Fibroblast of lung (primary cell): ENCODE data around the gene ATXN7L2. TPM values are rescaled to one million over a fixed set of nuclear protein-coding genes. Genes with fewer than 3 reads are reported as not detected.

Experiments
- DNase-seq, 2 donors: peaks; one replicate each; pipeline versions ENCODE4 v3.0.0 to v3.0.0-alpha.2; 2010; ENCODE audit warnings: low read depth in 2 of 2
- H2AFZ ChIP-seq: 2 replicates; pipeline ENCODE4 v1.5.1; 2012; ENCODE audit warnings: low read length, control low read depth, inconsistent platforms
- H3K27ac ChIP-seq: 2 replicates; pipeline ENCODE4 v1.5.1; 2011; ENCODE audit warnings: low read length, control low read depth; ENCODE audit not compliant: insufficient read depth
- H3K27me3 ChIP-seq: 2 replicates; pipeline ENCODE4 v1.5.1; 2011; ENCODE audit warnings: mild to moderate bottlenecking, low read length; ENCODE audit not compliant: control insufficient read depth, insufficient read depth
- H3K36me3 ChIP-seq: 2 replicates; pipeline ENCODE4 v1.5.1; 2011; ENCODE audit warnings: low read length; ENCODE audit not compliant: control insufficient read depth, insufficient read depth
- H3K4me1 ChIP-seq: 2 replicates; pipeline ENCODE4 v1.5.1; 2011; ENCODE audit warnings: low read length; ENCODE audit not compliant: control insufficient read depth, insufficient read depth; ENCODE audit errors: extremely low read depth
- H3K4me2 ChIP-seq: 2 replicates; pipeline ENCODE4 v1.5.1; 2011; ENCODE audit warnings: low read length, control low read depth; ENCODE audit not compliant: insufficient read depth; ENCODE audit errors: extremely low read depth
- H3K4me3 ChIP-seq, 4 experiments: fragments of 200-600 bp in 1 of 4; sonication (generic) in 1 of 4; replicated peaks in 1 of 4; 2 replicates each; pipeline ENCODE4 v1.5.1; 2011 to 2016; ENCODE audit warnings: low read length in 4 of 4, low read depth in 3 of 4, mild to moderate bottlenecking in 3 of 4, control low read depth in 2 of 4, inconsistent platforms in 1 of 4, mixed read lengths in 1 of 4; ENCODE audit not compliant: insufficient read depth in 1 of 4; ENCODE audit errors: control extremely low read depth in 1 of 4
- H3K79me2 ChIP-seq: 2 replicates; pipeline ENCODE4 v1.5.1; 2012; ENCODE audit warnings: mild to moderate bottlenecking, low read length, inconsistent platforms; ENCODE audit not compliant: control insufficient read depth, insufficient read depth
- H3K9ac ChIP-seq: 2 replicates; pipeline ENCODE4 v1.5.1; 2011; ENCODE audit warnings: mild to moderate bottlenecking, low read length, control low read depth; ENCODE audit not compliant: insufficient read depth
- H3K9me3 ChIP-seq: 2 replicates; pipeline ENCODE4 v1.5.1; 2012; ENCODE audit warnings: low read depth, low read length; ENCODE audit not compliant: control insufficient read depth, insufficient read depth
- H4K20me1 ChIP-seq: 2 replicates; pipeline ENCODE4 v1.5.1; 2011; ENCODE audit warnings: low read length; ENCODE audit not compliant: control insufficient read depth, insufficient read depth; ENCODE audit errors: extremely low read depth
- EZH2 ChIP-seq: IDR thresholded peaks from 2 replicates; pipeline ENCODE4 v1.5.1; 2012; ENCODE audit warnings: low read length, control low read depth, mild to moderate bottlenecking; ENCODE audit errors: missing control alignments
- polyA plus RNA-seq, 2 donors: library from polyadenylated mRNA; depleted of rRNA in 1 of 2; stranded (reverse) in 1 of 2; unstranded in 1 of 2; fragments of >200 nt; gene quantifications; 2 replicates each; pipeline ENCODE4 v1.2.1, GENCODE V29; 2011 to 2012; ENCODE audit warnings: missing spikeins in 1 of 2
- total RNA-seq: library from RNA; depleted of rRNA; stranded (reverse); fragments of >200 nt; gene quantifications from 2 replicates; pipeline ENCODE4 v1.2.1, GENCODE V29; 2014
- TF ChIP-seq, protein P1 (sequence below), 2 donors: IDR thresholded peaks in 1 of 2; conservative IDR thresholded peaks in 1 of 2; 1 replicate in 1 of 2; 2 replicates in 1 of 2; pipeline ENCODE4 v1.5.1; 2011 to 2012; ENCODE audit warnings: low read length in 2 of 2, control low read depth in 1 of 2, inconsistent platforms in 1 of 2, low read depth in 1 of 2, mild to moderate bottlenecking in 1 of 2

Gene ATXN7L2
- total and polyA plus RNA-seq, 2 donors (not counting 1 experiment from before 2014, with no cell fraction given): 0.86 to 2.0 TPM

DNA sequence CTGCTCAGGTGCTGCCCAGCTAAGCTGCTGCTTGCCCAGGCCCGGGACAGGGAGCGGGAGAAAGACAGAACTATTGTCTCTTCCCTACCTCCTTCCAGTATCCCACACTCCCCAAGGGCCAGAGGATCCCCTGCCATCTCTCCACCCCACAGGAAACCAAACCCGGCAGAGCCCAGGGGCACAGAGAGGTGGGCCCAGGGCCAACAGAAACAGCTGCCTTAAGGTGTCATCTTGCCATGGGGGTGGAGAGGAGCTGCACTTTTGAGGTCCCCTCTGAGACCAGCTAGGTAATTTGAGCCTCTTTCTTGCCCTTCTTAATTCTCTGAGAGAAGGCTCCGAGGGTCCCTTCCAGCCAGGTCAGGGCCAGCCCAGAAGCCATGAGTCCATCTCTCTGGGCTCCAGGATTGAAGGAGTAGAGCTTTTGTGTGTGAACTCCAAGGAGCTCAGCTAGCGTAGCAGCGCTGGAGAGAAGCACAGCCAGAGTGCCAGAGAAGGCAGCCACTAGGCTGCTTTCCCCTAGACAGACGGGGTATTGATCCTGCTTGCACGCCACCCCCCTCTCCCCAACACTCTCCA, 46.3 kb downstream of the ATXN7L2 start:
- no peak for TF ChIP-seq EZH2
- TF ChIP-seq, protein P1, sequence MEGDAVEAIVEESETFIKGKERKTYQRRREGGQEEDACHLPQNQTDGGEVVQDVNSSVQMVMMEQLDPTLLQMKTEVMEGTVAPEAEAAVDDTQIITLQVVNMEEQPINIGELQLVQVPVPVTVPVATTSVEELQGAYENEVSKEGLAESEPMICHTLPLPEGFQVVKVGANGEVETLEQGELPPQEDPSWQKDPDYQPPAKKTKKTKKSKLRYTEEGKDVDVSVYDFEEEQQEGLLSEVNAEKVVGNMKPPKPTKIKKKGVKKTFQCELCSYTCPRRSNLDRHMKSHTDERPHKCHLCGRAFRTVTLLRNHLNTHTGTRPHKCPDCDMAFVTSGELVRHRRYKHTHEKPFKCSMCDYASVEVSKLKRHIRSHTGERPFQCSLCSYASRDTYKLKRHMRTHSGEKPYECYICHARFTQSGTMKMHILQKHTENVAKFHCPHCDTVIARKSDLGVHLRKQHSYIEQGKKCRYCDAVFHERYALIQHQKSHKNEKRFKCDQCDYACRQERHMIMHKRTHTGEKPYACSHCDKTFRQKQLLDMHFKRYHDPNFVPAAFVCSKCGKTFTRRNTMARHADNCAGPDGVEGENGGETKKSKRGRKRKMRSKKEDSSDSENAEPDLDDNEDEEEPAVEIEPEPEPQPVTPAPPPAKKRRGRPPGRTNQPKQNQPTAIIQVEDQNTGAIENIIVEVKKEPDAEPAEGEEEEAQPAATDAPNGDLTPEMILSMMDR (conservative IDR thresholded peaks at IDR 0.05 in 1 of 2, IDR thresholded peaks at IDR 0.05 in 1 of 2; ENCODE audit: low read depth in 1 of 2, low read length in 2 of 2): no peak
- no peak overlapping the region for H2AFZ ChIP-seq
- H3K27me3 ChIP-seq: peaks cover 8% of the 10 kb centered on the region
- H3K9ac ChIP-seq: no peak overlapping the region
- H3K9me3 ChIP-seq: no peaks in the 10 kb centered on the region
- H3K4me2 ChIP-seq: no peak overlapping the region
- H3K4me3 ChIP-seq: no peak overlapping the region
- H3K79me2 ChIP-seq: no peaks in the 10 kb centered on the region
- peaks cover 2% of the 10 kb centered on the region for H3K4me1 ChIP-seq
- H4K20me1 ChIP-seq: no peaks in the 10 kb centered on the region
- H3K27ac ChIP-seq: no peak overlapping the region
- DNase-seq: no peak
- H3K36me3 ChIP-seq: no peaks in the 10 kb centered on the region

DNA sequence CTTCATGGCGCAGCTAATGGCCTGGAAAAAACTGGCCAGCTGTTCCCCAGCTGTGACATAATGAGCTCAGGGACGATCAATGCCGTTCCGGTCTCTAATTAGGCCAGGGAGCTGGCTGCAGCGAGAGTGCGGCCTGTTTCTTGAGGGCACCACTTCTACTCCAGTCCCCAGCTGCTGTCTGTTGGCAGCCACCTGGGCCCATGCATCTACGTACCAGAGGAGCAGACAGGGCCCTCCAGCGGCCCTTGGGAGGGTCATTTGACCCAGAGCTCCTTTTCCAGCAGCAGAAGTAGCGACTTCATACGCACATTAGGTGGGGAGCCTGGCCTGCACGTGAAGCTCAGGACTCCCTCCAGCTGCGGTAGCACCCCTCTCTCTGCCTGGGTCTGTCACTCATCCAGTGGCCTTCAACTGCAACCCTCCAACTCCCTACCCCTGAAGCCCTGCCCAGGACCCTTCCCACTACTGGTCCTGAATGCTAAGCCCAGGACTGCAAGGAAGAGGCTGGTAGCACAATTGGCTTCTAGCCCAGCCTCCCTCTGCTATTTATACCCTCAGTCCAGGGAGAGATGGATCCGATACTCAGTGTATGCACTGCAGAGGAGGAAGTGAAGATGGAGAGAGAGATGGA, 46.9 kb downstream of the ATXN7L2 start:
- H3K9me3 ChIP-seq: no peaks in the 10 kb centered on the region
- no peaks in the 10 kb centered on the region for H4K20me1 ChIP-seq
- no peak overlapping the region for H2AFZ ChIP-seq
- DNase-seq: no peak
- no peak overlapping the region for H3K9ac ChIP-seq
- no peaks in the 10 kb centered on the region for H3K36me3 ChIP-seq
- H3K4me3 ChIP-seq: no peak overlapping the region
- no peaks in the 10 kb centered on the region for H3K79me2 ChIP-seq
- no peak overlapping the region for H3K27ac ChIP-seq
- peaks cover 2% of the 10 kb centered on the region for H3K4me1 ChIP-seq
- TF ChIP-seq, protein P1 (conservative IDR thresholded peaks at IDR 0.05 in 1 of 2, IDR thresholded peaks at IDR 0.05 in 1 of 2; ENCODE audit: low read depth in 1 of 2, low read length in 2 of 2): no peak
- TF ChIP-seq EZH2: no peak
- no peak overlapping the region for H3K4me2 ChIP-seq
- H3K27me3 ChIP-seq: peaks cover 8% of the 10 kb centered on the region

DNA sequence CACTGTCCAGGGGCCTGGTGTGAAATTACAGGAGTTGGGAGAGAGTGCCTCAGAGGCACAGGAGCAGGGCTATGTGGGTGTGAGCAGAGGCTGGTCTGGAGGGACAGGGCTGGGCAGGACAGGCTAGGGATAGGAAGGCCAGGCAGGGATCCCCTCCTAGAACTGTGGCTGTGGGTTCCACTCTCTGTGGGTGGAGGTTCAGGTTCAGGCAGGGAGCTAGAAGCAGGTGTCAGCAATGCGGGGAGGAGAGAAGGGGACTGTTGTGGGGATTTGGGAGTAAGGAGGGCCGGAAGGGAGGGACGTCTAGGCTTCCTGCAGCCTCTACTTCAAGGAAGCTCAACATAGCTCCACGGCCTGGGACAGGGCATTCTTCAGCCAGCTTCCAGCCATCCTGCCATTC, 47.7 kb downstream of the ATXN7L2 start:
- no peak overlapping the region for H2AFZ ChIP-seq
- H4K20me1 ChIP-seq: no peaks in the 10 kb centered on the region
- H3K9ac ChIP-seq: no peak overlapping the region
- no peak overlapping the region for H3K4me2 ChIP-seq
- H3K27ac ChIP-seq: no peak overlapping the region
- no peaks in the 10 kb centered on the region for H3K79me2 ChIP-seq
- no peaks in the 10 kb centered on the region for H3K36me3 ChIP-seq
- no peak for TF ChIP-seq EZH2
- TF ChIP-seq, protein P1 (conservative IDR thresholded peaks at IDR 0.05 in 1 of 2, IDR thresholded peaks at IDR 0.05 in 1 of 2; ENCODE audit: low read depth in 1 of 2, low read length in 2 of 2): no peak
- peaks cover 2% of the 10 kb centered on the region for H3K4me1 ChIP-seq
- H3K9me3 ChIP-seq: no peaks in the 10 kb centered on the region
- no peak for DNase-seq
- H3K27me3 ChIP-seq: peaks cover 4% of the 10 kb centered on the region
- H3K4me3 ChIP-seq: no peak overlapping the region
